ENCODE measurements around the gene MED29.

- TF ChIP-seq POLR2A (IDR thresholded peaks at IDR 0.05) (no peak), CTCF (IDR thresholded peaks at IDR 0.05) (no peak)
Measured at GRCh38 chr19:39359026-39359425, 32.2 kb upstream of the MED29 start.

Measured in body of pancreas (tissue), 4 donors.